Stimulated activated CD8-positive, alpha-beta memory T cell treated with anti-CD3 and anti-CD28 coated beads, Interleukin-15, amount 100 ng/mL, for 24 hours (primary cell): ENCODE data around the gene FAM83C.

Experiments
- DNase-seq: peaks from one replicate; pipeline ENCODE4 v3.0.0-alpha.2; 2020; ENCODE audit warnings: low read depth

Gene FAM83C

GRCh38 chr20:35283441-35284266 lies 8.6 kb downstream of the FAM83C start:
- DNase-seq: no peak

GRCh38 chr20:35281506-35282101 lies 10.6 kb downstream of the FAM83C start:
- DNase-seq: no peak

- no peak for DNase-seq
These were observed 11.7 kb downstream of the FAM83C start for GRCh38 chr20:35280523-35280922.

GRCh38 chr20:35279533-35280174 lies 12.6 kb downstream of the FAM83C start:
- no peak for DNase-seq

GRCh38 chr20:35279040-35279439 lies 13.2 kb downstream of the FAM83C start:
- no peak for DNase-seq

GRCh38 chr20:35277531-35278395 lies 14.5 kb downstream of the FAM83C start, which contains the start of gene MMP24OS:
Gene MMP24OS (minus strand): TSS chr20:35278122. CDS start chr20:35277929, 193 bp downstream.
- DNase-seq: peak; percentile 85

GRCh38 chr20:35277127-35277526 lies 15.1 kb downstream of the FAM83C start:
- no peak for DNase-seq

- DNase-seq: no peak
These were observed 15.8 kb downstream of the FAM83C start for GRCh38 chr20:35276408-35276807.

GRCh38 chr20:35275741-35276251 lies 16.4 kb downstream of the FAM83C start:
- DNase-seq: no peak

- no peak for DNase-seq
These were observed 17.8 kb downstream of the FAM83C start for GRCh38 chr20:35274172-35275092.

- DNase-seq: no peak
These were observed 18.6 kb downstream of the FAM83C start for GRCh38 chr20:35273449-35274171.

- DNase-seq: no peak
These were observed 20.3 kb downstream of the FAM83C start for GRCh38 chr20:35271904-35272303.

- DNase-seq: no peak
These were observed 20.9 kb downstream of the FAM83C start for GRCh38 chr20:35271073-35271882.

GRCh38 chr20:35270021-35270902 lies 22.0 kb downstream of the FAM83C start:
- no peak for DNase-seq

GRCh38 chr20:35269055-35269781 lies 23.0 kb downstream of the FAM83C start:
- no peak for DNase-seq

- DNase-seq: no peak
These were observed 25.1 kb downstream of the FAM83C start for GRCh38 chr20:35267092-35267491.

GRCh38 chr20:35264755-35265154 lies 27.5 kb downstream of the FAM83C start:
- no peak for DNase-seq
